ENCODE data around the gene SPEM3.
"Not testable (repeated sequence)": the region's sequence is repeated elsewhere in the genome, so short reads cannot be mapped to it uniquely, and the experiment has no call there.

SPEM3 gene

GRCh38 chr17:7442142-7442541, 13.5 kb downstream of the SPEM3 start:
- no peak for DNase-seq (ENCODE audit: low read depth in 2 of 2)

- no peak for DNase-seq (ENCODE audit: low read depth in 2 of 2)
Observed at GRCh38 chr17:7443499-7444485, 15.1 kb downstream of the SPEM3 start.

DNA sequence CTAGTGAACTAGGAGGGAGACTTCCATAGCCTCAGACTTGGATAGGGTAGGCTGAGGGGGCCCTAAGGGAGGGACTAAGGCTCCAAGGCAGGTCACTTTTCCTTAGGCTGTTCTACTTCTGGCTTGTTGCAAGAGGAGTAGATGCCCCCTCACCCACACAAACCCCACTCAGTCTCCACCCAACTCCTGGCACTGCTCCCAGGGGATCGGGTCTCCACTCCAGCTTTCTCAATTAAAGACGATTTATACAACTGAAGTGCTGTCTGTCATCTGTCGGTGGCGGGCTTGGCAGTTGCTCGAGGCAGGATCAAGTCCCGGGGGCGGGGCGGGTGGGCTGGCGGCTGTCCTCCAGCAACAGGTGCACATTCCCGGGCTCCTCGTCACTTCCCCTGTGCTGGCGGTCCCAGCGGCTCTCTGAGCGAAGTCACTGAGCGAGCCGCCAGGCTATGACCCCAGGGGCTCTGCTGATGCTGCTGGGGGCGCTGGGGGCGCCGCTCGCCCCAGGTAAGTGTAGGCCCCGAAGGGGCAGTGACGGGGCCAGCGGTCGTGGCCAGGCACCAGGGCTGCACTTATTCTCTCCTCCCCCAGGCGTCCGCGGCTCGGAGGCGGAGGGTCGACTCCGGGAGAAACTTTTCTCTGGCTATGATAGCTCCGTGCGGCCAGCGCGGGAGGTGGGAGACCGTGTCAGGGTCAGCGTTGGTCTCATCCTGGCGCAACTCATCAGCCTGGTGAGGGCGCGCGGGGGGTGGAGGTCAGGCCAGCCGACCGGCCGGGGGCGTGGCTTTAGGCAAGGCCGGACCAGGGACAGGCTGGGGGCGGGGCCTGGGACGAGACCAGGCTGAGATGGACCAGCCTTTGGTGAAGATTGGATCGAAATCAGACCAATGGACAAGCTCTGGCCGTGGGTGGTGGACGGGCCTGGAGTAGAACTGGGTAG, 16.3 kb downstream of the SPEM3 start, which contains the start of gene CHRNB1:
Gene CHRNB1, plus strand, starts transcription at position 380 of the 937 bp plus-strand sequence. Its CDS starts 67 bp downstream, at position 447.
- no peak for DNase-seq (ENCODE audit: low read depth in 2 of 2)

GRCh38 chr17:7445619-7445968, 16.9 kb downstream of the SPEM3 start:
- no peak for DNase-seq (ENCODE audit: low read depth in 2 of 2)

- no peak for DNase-seq (ENCODE audit: low read depth in 2 of 2)
Observed at GRCh38 chr17:7448461-7448860, 19.8 kb downstream of the SPEM3 start.

DNA sequence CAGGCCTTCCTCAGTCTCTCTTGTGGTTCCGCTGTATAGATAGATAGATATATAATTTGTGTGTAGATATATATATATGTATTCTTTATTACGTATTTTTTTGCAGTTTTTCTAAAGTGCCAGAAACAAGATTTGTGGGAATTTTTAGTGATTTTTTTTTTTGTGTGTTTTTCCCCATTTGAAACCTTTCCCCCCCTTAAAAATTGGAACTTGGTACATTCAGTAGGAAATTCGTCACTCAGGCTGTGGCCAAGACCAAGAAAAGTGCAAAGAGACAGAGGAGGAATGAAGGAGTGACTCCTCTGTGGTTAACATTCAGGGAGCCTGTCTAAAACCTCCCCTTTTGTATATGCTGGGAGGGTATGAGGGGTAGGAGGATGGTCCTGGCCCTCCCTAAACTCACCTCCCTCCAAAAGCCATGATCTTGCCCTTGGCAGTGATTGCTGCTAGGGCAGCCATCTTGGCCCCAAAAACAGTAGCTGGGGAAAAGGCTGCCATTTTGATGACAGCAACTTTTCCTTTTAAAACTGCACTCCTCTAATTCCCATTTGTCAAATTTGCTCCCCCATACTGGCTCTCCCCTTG, 31.4 kb downstream of the SPEM3 start:
- no peak for DNase-seq (ENCODE audit: low read depth in 2 of 2)

GRCh38 chr17:7460850-7461660, 32.4 kb downstream of the SPEM3 start:
- DNase-seq (ENCODE audit: low read depth in 2 of 2): no peak

DNA sequence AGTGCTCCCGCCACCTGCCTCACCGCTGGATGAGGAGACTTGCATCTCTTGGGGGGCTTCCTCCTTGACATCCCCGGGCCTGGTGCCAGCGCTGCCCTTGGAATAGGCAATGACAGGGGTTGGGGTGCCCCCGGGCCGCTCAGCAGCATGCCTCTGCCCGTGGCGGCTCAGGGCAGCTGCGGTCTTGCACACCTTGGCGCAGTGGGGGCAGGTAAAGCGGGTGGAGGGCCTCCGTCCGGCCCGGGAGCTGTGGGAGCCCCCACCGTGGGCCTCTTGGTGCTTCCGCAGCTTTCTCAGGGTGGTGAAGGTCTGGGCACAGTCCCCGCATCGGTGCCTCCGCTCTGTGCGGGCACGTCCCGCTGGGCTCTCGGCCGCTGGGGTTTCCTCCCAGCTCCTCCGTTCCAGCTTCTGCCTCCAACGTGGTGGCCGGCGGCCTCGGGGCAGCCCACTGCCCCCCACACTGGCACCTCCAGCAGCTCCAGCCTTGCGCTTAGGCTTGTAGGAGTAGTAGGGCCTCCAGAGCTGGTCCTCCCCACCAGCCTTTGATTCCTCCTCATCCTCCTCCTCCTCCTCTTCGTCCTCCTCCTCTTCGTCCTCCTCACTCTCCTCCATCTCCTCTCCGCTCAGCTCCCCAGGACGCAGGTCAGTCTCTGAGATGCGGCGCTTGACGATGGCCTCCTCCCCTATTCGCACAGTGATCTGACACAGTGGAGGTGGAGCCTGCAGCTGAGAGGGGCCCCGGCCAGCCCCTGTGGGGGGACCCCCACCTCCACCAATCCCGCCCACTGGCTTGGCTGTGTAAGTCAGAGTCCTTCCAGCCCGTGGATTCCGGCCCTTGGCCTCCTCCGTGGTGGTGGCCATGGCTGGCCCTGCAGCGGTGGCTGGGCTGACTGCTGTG, 34.1 kb downstream of the SPEM3 start:
- no peak for DNase-seq (ENCODE audit: low read depth in 2 of 2)

DNA sequence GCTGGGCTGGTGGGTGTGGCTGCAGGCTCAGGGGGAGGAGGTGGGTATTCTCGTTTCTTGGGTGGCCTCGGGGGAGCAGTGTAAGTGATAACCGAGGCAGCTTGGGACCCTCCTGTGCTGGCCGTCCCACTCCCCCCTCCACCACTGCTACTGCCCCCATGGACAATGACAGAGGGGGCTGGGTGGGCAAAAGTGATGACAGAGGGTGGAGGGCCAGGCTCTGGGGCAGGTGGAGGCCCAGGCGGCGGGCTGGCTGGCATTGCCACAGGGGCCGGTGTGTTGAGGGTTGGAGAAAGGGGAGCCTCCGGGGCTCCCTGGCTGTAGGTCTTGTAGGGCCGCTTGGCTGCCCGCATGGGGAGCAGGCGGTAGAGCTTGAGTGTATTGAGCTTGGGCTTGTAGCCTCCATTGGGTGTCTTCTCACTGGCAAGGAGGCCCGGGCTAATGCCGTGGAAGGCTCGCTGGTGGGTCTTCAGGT, 34.8 kb downstream of the SPEM3 start:
- no peak for DNase-seq (ENCODE audit: low read depth in 2 of 2)

- DNase-seq (ENCODE audit: low read depth in 2 of 2): no peak
Observed at GRCh38 chr17:7464081-7464480, 35.4 kb downstream of the SPEM3 start.

- no peak for DNase-seq (ENCODE audit: low read depth in 2 of 2)
Observed at GRCh38 chr17:7465597-7466275, 37.1 kb downstream of the SPEM3 start.

GRCh38 chr17:7466318-7466638, 37.6 kb downstream of the SPEM3 start:
- DNase-seq (ENCODE audit: low read depth in 2 of 2): no peak

DNA sequence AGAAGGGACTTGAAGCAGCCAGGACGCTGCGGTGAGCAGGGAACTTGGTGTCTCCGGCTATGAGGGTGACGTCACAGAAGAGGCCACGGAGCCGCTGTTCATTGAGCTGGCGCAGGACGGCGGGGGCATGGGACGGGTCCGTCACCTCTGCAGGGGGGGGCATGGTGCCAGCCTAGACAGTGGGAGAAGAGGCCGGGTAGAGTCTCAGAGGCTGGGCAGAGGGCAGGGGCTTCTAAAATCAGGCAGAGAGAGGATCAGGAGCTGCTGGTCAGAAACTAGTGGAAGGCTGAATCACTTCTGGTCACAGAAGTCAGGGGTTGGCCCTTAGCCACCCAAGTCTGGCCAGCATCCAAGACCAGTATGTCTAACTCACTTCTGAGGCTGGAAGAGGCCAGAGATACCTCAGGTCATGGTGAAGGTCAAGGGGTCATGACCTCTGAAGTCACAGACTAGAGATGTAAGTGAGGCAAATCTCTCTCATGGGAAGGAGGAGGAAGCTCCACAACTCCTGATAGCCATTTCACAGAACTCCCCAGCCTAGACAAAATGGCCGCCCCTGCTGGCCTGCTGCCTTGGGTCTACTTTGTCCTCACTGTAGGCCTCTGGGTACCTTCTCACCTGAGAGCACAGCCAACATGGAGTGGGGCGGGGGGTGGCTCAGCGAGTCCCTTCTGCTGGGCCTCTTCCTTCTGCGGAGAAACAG, 38.1 kb downstream of the SPEM3 start:
- no peak for DNase-seq (ENCODE audit: low read depth in 2 of 2)

- DNase-seq (ENCODE audit: low read depth in 2 of 2): no peak
Observed at GRCh38 chr17:7467498-7467897, 38.8 kb downstream of the SPEM3 start.

DNA sequence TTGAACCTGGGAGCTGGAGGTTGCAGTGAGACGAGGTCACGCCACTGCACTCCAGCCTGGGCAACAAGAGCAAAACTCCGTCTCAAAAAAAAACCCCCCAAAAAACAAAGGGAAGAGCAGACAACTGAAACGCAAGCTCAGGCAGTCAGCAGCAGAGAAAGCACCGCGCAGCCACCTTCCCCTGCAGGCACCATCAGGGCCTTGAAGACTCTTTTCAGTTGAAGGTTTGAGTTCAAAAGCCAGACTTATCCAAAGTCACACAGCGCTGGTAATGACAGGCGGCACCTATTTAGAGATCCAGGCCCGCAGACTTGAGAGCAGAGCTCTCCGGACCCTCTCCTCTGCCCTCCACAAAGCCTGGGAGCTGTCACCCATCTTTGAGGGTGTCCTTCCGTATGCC, 39.6 kb downstream of the SPEM3 start:
- DNase-seq (ENCODE audit: low read depth in 2 of 2): no peak

- DNase-seq (ENCODE audit: low read depth in 2 of 2): no peak
Observed at GRCh38 chr17:7468804-7469389, 40.2 kb downstream of the SPEM3 start.

GRCh38 chr17:7469843-7470242, 41.2 kb downstream of the SPEM3 start:
- not testable (repeated sequence) for DNase-seq (ENCODE audit: low read depth in 2 of 2)

DNA sequence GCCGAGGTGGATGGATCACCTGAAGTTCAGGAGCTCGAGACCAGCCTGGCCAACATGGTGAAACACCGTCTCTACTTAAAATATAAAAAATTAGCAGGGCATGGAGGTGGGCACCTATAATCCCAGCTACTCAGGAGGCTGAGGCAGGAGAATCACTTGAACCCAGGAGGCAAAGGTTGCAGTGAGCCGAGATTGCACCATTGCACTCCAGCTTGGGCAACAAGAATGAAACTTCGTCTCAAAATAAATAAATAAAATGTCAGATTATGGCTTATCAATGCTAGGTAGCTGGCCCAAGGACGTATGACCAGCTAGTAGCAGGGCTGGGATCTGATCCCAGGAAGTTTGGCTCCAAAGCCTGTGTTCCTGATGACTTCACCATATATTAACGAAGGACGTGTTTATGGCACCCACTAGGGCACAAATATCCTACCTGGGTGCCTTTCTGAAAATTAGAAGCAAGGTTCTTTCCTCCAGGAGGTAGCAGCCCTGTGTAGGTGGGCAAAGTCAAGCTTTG, 41.9 kb downstream of the SPEM3 start:
- not testable (repeated sequence) for DNase-seq (ENCODE audit: low read depth in 2 of 2)
